Liver (tissue), 3 donors: ENCODE data around the gene TIMP3.

Source experiments
- CTCF ChIP-seq: fragments of 150-350 bp; IDR thresholded peaks from 2 replicates; pipeline ENCODE4 v1.5.1; 2017; ENCODE audit warnings: improper control_type of control experiment, low read depth, low read length; ENCODE audit not compliant: missing input control
- RAD21 ChIP-seq, 2 donors: IDR thresholded peaks; 2 replicates each; pipeline ENCODE4 v1.6.1; 2016; ENCODE audit warnings: antibody characterized with exemption in 2 of 2, mild to moderate bottlenecking in 2 of 2
- REST ChIP-seq: IDR thresholded peaks from 2 replicates; pipeline ENCODE4 v1.6.1; 2016; ENCODE audit warnings: antibody characterized with exemption, mild to moderate bottlenecking
- SP1 ChIP-seq: IDR thresholded peaks from 2 replicates; pipeline ENCODE4 v1.6.1; 2018; ENCODE audit warnings: antibody characterized with exemption, mild to moderate bottlenecking
- TAF1 ChIP-seq: conservative IDR thresholded peaks from 2 replicates; pipeline ENCODE4 v1.6.1; 2016; ENCODE audit warnings: antibody characterized with exemption, mild to moderate bottlenecking
- YY1 ChIP-seq: IDR thresholded peaks from 2 replicates; pipeline ENCODE4 v1.6.1; 2016; ENCODE audit warnings: antibody characterized with exemption, mild to moderate bottlenecking
- donor health status: healthy.
- donor health status: healthy.

- TF ChIP-seq CTCF, result no peak
- TF ChIP-seq SP1, result no peak
- TF ChIP-seq YY1, result no peak
- no peak for TF ChIP-seq REST
- TF ChIP-seq RAD21 (IDR thresholded peaks at IDR 0.05), result no peak
- no peak for TF ChIP-seq TAF1
These were observed 73.5 kb downstream of the TIMP3 start for GRCh38 chr22:32874976-32875375.
